GM18861 (cell line): ENCODE measurements around the gene CBY3.
"Not testable (repeated sequence)": the region's sequence is repeated elsewhere in the genome, so short reads cannot be mapped to it uniquely, and the experiment has no call there.

ENCODE experiments used
- ATAC-seq: cut with Tn5 transposase; IDR thresholded peaks from one replicate; pipeline ENCODE4 v1.9.1; 2021; ENCODE audit not compliant: unreplicated experiment

Gene CBY3

GRCh38 chr5:179680780-179681401, at the start of gene CBY3:
CBY3 (minus strand) TSS chr5:179681034; CDS start chr5:179680918, 116 bp downstream.
- ATAC-seq, result no peak

- no peak for ATAC-seq
Observed at GRCh38 chr5:179730356-179730755, 49.5 kb upstream of the CBY3 start.

GRCh38 chr5:179729727-179730126, 48.9 kb upstream of the CBY3 start:
- ATAC-seq, result no peak

DNA sequence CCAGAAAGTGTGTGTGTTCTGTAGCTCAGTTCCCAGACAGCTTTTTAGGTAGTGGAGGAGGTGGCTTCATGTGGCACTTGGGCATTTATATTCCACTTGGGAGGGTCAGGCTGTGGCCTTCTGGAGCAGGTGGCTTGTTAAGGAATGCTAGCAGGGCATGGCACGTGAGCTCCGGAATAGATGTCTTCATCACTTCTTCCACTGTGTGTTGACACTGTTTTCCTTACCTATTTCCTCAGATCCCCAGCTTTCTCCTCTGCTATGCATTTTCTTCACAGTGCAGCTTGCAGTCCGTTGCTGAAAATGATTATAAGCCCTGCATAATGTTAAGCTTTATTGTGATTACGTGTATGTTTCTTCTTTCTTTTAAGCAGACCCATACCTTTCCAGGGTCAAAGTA, 48.5 kb upstream of the CBY3 start:
- no peak for ATAC-seq

DNA sequence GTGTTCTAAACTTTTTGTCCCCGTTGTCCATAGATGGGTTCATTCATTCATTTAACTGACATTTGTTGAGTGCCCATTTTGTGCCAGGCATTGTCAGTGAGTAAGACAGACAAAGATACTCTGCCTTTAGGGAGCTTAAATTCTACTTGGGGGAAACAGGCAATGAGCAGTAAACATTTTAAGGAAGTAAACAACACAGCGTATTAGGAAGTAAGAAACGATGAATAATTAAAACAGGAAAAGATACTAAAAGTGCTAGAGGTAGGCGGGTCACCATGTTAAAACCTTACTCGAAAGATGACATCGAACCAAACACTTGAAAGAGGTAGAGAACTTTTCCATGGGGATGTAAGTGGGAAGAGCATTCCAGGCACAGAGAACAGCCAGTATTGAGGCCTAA, 46.3 kb upstream of the CBY3 start:
- ATAC-seq, result no peak

- no peak for ATAC-seq
Observed at GRCh38 chr5:179724163-179724562, 43.3 kb upstream of the CBY3 start.

GRCh38 chr5:179720222-179720621, 39.4 kb upstream of the CBY3 start:
- ATAC-seq, result no peak

DNA sequence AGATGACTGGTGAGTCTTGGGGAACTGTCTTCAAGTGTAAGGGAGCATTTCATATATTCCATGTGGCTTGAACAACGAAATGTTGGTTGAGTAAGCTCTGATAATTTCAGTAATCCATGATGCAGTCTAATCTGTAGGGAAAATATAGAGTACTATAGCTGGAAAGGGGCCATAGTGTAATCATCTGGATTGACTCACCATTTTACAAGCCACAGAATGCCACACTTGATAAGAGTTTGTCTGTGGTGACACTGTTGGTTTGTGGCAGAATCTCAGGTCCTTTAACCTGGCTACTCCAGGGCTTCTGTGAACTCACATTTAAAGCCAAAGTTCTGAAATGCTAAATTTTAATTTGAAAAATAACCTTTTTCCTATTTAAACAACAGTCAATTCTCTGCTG, 35.5 kb upstream of the CBY3 start:
- no peak for ATAC-seq

- no peak for ATAC-seq
Observed at GRCh38 chr5:179700401-179700918, 19.6 kb upstream of the CBY3 start.

DNA sequence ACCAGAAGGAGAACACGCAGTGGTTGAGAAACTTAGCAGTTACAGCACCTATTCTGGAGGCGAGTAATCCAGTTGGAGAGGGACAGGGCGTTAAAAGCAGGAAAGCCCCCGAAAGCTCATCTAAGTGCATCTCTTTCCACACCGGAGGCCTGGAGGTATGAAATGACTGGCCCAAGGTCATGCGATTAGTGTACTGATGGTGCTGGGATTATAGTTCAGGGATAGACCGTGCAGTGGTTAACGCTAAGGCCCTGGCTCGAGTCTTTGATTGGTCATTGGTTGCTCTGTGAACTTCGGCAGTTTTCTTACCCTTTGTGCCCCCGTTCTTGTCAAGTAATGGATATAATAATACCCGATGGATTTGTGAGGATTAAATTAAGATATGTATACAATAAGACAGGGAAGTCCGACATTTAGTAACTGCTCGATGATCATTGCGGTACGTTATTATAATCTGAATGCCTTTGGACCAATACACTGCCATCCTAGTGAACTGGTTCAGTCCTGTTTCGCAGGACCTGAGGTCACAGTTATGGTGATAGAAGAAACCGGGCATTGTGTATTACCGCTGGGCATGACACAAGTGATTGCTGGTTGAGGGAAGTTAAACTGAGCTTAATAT, 18.9 kb upstream of the CBY3 start:
- ATAC-seq, result no peak

DNA sequence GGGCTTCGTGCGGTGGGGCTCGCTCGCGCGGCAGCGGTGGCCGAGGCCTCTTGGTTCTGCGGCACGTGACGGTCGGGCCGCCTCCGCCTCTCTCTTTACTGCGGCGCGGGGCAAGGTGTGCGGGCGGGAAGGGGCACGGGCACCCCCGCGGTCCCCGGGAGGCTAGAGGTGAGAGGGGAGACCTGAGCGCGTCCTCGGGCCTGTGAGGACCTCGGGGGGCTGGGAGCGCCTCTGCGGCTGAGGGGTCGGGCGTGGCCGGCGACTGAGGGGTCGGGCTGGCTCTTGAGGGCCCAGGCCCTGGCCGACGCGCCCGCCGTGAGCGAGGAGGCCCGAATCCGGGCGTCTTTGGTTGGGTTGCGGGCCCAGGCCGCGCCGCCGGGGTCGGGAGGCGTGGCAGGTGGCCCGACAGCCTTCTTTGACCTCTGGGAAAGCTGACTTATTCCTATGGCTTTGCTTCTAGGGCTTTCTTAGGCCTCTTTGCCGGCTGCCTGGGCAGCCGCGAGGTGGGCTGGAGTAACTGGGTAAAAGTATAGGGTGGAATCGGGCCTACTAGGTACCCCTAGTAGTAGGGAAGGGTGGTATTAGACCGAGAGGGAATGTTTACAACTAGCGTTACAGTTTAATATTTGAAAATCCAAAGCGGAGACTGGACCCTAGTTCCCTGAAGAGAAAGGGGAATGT, 18.2 kb upstream of the CBY3 start, which contains the start of gene CANX:
Gene CANX (plus strand): TSS at position 33 of the 681 bp plus-strand sequence. CDS start 6,715 bp downstream, outside the sequence.
- no peak for ATAC-seq

GRCh38 chr5:179697993-179698934, 17.4 kb upstream of the CBY3 start:
- ATAC-seq, result peak; percentile 73

- not testable (repeated sequence) for ATAC-seq
Observed at GRCh38 chr5:179697543-179697942, 16.7 kb upstream of the CBY3 start.

DNA sequence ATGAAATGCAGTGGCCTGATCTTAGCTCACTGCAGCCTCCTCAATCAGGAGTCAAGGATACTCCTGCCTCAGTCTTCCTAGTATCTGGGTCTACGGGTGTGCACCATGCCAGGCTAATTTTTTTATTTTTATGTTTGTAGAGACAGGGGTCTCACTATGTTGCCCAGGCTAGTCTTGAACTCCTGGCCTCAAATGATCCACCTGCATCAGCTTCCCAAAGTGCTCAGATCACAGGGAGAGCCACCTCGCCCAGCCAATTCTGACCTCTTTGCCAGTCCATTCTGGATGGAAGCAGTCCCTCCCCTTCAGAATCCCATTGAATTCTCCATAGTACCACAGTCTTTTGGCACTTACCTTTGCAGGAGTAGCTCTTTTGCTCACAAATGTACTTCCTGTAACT, 16.3 kb upstream of the CBY3 start:
- no peak for ATAC-seq

GRCh38 chr5:179696603-179697002, 15.8 kb upstream of the CBY3 start:
- no peak for ATAC-seq

- no peak for ATAC-seq
Observed at GRCh38 chr5:179694561-179694960, 13.7 kb upstream of the CBY3 start.

GRCh38 chr5:179689212-179689611, 8.4 kb upstream of the CBY3 start:
- not testable (repeated sequence) for ATAC-seq

GRCh38 chr5:179680014-179680779, 637 bp downstream of the CBY3 start:
- no peak for ATAC-seq

DNA sequence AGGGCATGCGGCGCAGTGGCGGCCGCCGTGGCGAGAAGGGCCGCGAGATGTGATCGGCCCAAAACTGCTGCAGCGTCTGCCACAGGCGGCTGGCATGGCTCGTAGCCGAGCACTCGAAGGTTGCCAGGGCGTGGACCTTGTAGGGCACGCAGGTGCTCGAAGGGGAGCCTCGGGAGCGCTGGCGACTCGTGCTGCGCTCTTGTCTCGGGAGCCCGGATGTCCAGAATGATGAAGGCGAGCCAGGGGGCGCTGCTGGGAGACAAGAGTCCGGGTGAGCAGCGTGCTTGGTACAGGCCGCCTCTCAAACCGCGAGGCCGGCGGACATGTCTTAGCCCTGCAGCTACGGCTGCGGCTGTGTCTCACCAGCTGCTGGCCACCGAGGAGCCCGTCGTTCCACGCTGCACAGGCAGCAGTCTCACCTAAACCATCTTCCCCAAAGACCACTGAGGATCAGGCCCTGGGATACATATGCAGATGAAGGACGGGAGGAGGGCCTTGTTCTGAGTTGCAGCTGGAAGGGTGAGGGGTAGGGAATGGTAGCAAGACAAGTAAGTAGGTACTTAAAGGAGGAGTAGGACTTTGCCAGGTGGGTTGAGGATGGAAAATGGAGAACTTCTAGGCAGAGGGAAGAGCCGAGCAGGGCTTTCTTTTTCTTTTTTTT, 1.7 kb downstream of the CBY3 start:
- ATAC-seq, result peak; percentile 29
